ENCODE data around the gene PTPRD.

DNA sequence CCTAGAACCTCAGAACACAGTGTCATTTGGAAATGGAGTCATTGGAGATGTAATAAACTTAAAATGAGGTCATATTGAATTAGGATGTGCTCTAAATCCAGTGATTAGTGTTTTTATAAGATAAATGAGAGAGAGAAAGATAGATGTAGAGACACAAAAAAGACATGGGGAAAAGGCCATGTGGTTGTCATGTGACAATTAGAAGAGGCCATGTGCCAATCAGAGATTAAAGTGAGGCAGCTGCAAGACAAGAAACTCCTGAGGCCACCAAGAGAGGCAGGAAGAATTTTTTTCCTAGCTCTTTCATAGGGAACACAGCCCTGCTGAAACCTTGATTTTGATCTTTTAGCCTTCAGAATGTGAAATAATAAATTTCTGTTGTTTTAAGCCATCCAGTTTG lies 1307.2 kb downstream of the PTPRD start:
- TF ChIP-seq, protein P1, sequence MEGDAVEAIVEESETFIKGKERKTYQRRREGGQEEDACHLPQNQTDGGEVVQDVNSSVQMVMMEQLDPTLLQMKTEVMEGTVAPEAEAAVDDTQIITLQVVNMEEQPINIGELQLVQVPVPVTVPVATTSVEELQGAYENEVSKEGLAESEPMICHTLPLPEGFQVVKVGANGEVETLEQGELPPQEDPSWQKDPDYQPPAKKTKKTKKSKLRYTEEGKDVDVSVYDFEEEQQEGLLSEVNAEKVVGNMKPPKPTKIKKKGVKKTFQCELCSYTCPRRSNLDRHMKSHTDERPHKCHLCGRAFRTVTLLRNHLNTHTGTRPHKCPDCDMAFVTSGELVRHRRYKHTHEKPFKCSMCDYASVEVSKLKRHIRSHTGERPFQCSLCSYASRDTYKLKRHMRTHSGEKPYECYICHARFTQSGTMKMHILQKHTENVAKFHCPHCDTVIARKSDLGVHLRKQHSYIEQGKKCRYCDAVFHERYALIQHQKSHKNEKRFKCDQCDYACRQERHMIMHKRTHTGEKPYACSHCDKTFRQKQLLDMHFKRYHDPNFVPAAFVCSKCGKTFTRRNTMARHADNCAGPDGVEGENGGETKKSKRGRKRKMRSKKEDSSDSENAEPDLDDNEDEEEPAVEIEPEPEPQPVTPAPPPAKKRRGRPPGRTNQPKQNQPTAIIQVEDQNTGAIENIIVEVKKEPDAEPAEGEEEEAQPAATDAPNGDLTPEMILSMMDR (IDR thresholded peaks at IDR 0.05 in 2 of 3, conservative IDR thresholded peaks at IDR 0.05 in 1 of 3; ENCODE audit: insufficient read depth in 2 of 3, low read depth in 1 of 3, low read length in 3 of 3): no peak
- TF ChIP-seq BHLHE40 (IDR thresholded peaks at IDR 0.05; ENCODE audit: low read length): no peak
- TF ChIP-seq POU5F1 (IDR thresholded peaks at IDR 0.05; ENCODE audit: borderline replicate concordance, low read depth, low read length, partially characterized antibody): no peak
- no peak for TF ChIP-seq ZNF197 (CRISPR knock-in tag; IDR thresholded peaks at IDR 0.05; ENCODE audit: low read depth)
- no peak for TF ChIP-seq TRIM28 (IDR thresholded peaks at IDR 0.05)
- TF ChIP-seq, protein P2, sequence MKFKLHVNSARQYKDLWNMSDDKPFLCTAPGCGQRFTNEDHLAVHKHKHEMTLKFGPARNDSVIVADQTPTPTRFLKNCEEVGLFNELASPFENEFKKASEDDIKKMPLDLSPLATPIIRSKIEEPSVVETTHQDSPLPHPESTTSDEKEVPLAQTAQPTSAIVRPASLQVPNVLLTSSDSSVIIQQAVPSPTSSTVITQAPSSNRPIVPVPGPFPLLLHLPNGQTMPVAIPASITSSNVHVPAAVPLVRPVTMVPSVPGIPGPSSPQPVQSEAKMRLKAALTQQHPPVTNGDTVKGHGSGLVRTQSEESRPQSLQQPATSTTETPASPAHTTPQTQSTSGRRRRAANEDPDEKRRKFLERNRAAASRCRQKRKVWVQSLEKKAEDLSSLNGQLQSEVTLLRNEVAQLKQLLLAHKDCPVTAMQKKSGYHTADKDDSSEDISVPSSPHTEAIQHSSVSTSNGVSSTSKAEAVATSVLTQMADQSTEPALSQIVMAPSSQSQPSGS (CRISPR knock-in tag; IDR thresholded peaks at IDR 0.05): no peak
- no peak for TF ChIP-seq JUND (IDR thresholded peaks at IDR 0.05; ENCODE audit: borderline replicate concordance, low read depth, low read length)
- TF ChIP-seq JUND (tag; IDR thresholded peaks at IDR 0.05; ENCODE audit: borderline replicate concordance, low read depth, low read length): no peak
- TF ChIP-seq, protein P3, sequence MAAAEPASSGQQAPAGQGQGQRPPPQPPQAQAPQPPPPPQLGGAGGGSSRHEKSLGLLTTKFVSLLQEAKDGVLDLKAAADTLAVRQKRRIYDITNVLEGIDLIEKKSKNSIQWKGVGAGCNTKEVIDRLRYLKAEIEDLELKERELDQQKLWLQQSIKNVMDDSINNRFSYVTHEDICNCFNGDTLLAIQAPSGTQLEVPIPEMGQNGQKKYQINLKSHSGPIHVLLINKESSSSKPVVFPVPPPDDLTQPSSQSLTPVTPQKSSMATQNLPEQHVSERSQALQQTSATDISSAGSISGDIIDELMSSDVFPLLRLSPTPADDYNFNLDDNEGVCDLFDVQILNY (CRISPR knock-in tag; IDR thresholded peaks at IDR 0.05): no peak
- no peak for TF ChIP-seq NFXL1 (CRISPR knock-in tag; IDR thresholded peaks at IDR 0.05)
